HG02870 (cell line): Measurements from ENCODE around the gene HTT.

ENCODE experiments used
- ATAC-seq: cut with Tn5 transposase; IDR thresholded peaks from one replicate; pipeline ENCODE4 v1.9.1; 2021; ENCODE audit warnings: mild to moderate bottlenecking, moderate library complexity; ENCODE audit not compliant: unreplicated experiment

Gene HTT

GRCh38 chr4:3215256-3215655 lies 140.8 kb downstream of the HTT start:
- ATAC-seq, result no peak

- no peak for ATAC-seq
These were observed 141.3 kb downstream of the HTT start for GRCh38 chr4:3215733-3216132.

- no peak for ATAC-seq
These were observed 142.8 kb downstream of the HTT start for GRCh38 chr4:3217266-3217665.

GRCh38 chr4:3217771-3218170 lies 143.3 kb downstream of the HTT start:
- no peak for ATAC-seq

GRCh38 chr4:3218824-3219760 lies 144.6 kb downstream of the HTT start:
- no peak for ATAC-seq

GRCh38 chr4:3219761-3220475 lies 145.4 kb downstream of the HTT start:
- ATAC-seq, result no peak

GRCh38 chr4:3220476-3221183 lies 146.1 kb downstream of the HTT start:
- no peak for ATAC-seq

- no peak for ATAC-seq
These were observed 146.7 kb downstream of the HTT start for GRCh38 chr4:3221184-3221494.

- no peak for ATAC-seq
These were observed 147.5 kb downstream of the HTT start for GRCh38 chr4:3221996-3222395.

GRCh38 chr4:3223346-3223745 lies 148.9 kb downstream of the HTT start:
- ATAC-seq, result no peak

- ATAC-seq, result no peak
These were observed 149.7 kb downstream of the HTT start for GRCh38 chr4:3223956-3224748.

GRCh38 chr4:3225071-3225850 lies 150.8 kb downstream of the HTT start:
- no peak for ATAC-seq

- no peak for ATAC-seq
These were observed 151.5 kb downstream of the HTT start for GRCh38 chr4:3225936-3226335.

- no peak for ATAC-seq
These were observed 152.0 kb downstream of the HTT start for GRCh38 chr4:3226467-3226866.

- ATAC-seq, result no peak
These were observed 152.5 kb downstream of the HTT start for GRCh38 chr4:3226944-3227343.

- no peak for ATAC-seq
These were observed 153.6 kb downstream of the HTT start for GRCh38 chr4:3227878-3228675.

GRCh38 chr4:3228881-3229280 lies 154.4 kb downstream of the HTT start:
- ATAC-seq, result no peak

GRCh38 chr4:3229328-3229727 lies 154.8 kb downstream of the HTT start:
- ATAC-seq, result no peak

- ATAC-seq, result no peak
These were observed 155.5 kb downstream of the HTT start for GRCh38 chr4:3229964-3230363.
